ENCODE data around the gene CNIH4. TPM values are rescaled to one million over a fixed set of nuclear protein-coding genes. Genes with fewer than 3 reads are reported as not detected.

The CNIH4 gene
- total and polyA plus RNA-seq, 4 donors: 11.9 to 40.2 (median 29.2) TPM

GRCh38 chr1:224393294-224393693 is 36.6 kb downstream of the CNIH4 start:
- Histone ChIP-seq H3K9me3 (ENCODE audit: control insufficient read depth in 4 of 4, low read length in 3 of 4) (no peaks in the 10 kb centered on the region), H3K4me3 (ENCODE audit: low read depth in 1 of 3, low read length in 3 of 3) (no peak overlapping the region), H3K27me3 (ENCODE audit: control insufficient read depth in 4 of 4, insufficient read depth in 4 of 4, low read length in 3 of 4) (no peaks in the 10 kb centered on the region), H3K4me1 (ENCODE audit: control insufficient read depth in 4 of 4, insufficient read depth in 4 of 4, low read length in 3 of 4) (peaks cover 0 to 6% (median 1%) of the 10 kb centered on the region in 4 donors), H3K9ac (ENCODE audit: low read depth in 1 of 2, low read length in 2 of 2) (no peak overlapping the region), H3K27ac (ENCODE audit: low read depth in 1 of 2, low read length in 2 of 2) (no peak overlapping the region), H3K36me3 (ENCODE audit: control insufficient read depth in 4 of 4, insufficient read depth in 3 of 4, low read depth in 1 of 4, low read length in 3 of 4) (peaks cover 5 to 77% (median 65%) of the 10 kb centered on the region in 4 donors)
- TF ChIP-seq FOXA1 (IDR thresholded peaks at IDR 0.05) (no peak), FOXA2 (IDR thresholded peaks at IDR 0.05) (no peak), RAD21 (IDR thresholded peaks at IDR 0.05) (no peak), MAX (IDR thresholded peaks at IDR 0.05) (no peak), HNF4A (conservative IDR thresholded peaks at IDR 0.05) (no peak), CTCF (IDR thresholded peaks at IDR 0.05; ENCODE audit: low read depth, low read length, missing input control) (no peak), ZBTB33 (IDR thresholded peaks at IDR 0.05) (no peak), EGR1 (IDR thresholded peaks at IDR 0.05; ENCODE audit: low read depth in 2 of 2) (no peak), NR2F2 (IDR thresholded peaks at IDR 0.05) (no peak), HNF4G (IDR thresholded peaks at IDR 0.05) (no peak), SP1 (IDR thresholded peaks at IDR 0.05) (no peak)
- no peak for DNase-seq (ENCODE audit: low spot score)
- 92% methylated on average over 3 of the region's 3 CpGs for WGBS

GRCh38 chr1:224399887-224400286 is 43.2 kb downstream of the CNIH4 start:
- DNase-seq (ENCODE audit: low spot score): no peak
- no peaks in the 10 kb centered on the region for H3K9me3 ChIP-seq (ENCODE audit: control insufficient read depth in 4 of 4, low read length in 3 of 4)
- 86% methylated on average over 1 of the region's 1 CpG for WGBS
- H3K27me3 ChIP-seq (ENCODE audit: control insufficient read depth in 4 of 4, insufficient read depth in 4 of 4, low read length in 3 of 4): no peaks in the 10 kb centered on the region
- no peak overlapping the region for H3K4me3 ChIP-seq (ENCODE audit: low read depth in 1 of 3, low read length in 3 of 3)
- peaks cover 5 to 89% (median 78%) of the 10 kb centered on the region in 4 donors for H3K36me3 ChIP-seq (ENCODE audit: control insufficient read depth in 4 of 4, insufficient read depth in 3 of 4, low read depth in 1 of 4, low read length in 3 of 4)
- TF ChIP-seq RXRA (IDR thresholded peaks at IDR 0.05) (no peak), TAF1 (conservative IDR thresholded peaks at IDR 0.05) (no peak)
- no peaks in the 10 kb centered on the region for H3K4me1 ChIP-seq (ENCODE audit: control insufficient read depth in 4 of 4, insufficient read depth in 4 of 4, low read length in 3 of 4)
- H3K27ac ChIP-seq (ENCODE audit: low read depth in 1 of 2, low read length in 2 of 2): no peak overlapping the region
- no peak overlapping the region for H3K9ac ChIP-seq (ENCODE audit: low read depth in 1 of 2, low read length in 2 of 2)

- WGBS: 90% methylated on average over 1 of the region's 1 CpG
- no peaks in the 10 kb centered on the region for H3K4me1 ChIP-seq (ENCODE audit: control insufficient read depth in 4 of 4, insufficient read depth in 4 of 4, low read length in 3 of 4)
- no peak overlapping the region for H3K27ac ChIP-seq (ENCODE audit: low read depth in 1 of 2, low read length in 2 of 2)
- no peak overlapping the region for H3K9ac ChIP-seq (ENCODE audit: low read depth in 1 of 2, low read length in 2 of 2)
- no peaks in the 10 kb centered on the region for H3K27me3 ChIP-seq (ENCODE audit: control insufficient read depth in 4 of 4, insufficient read depth in 4 of 4, low read length in 3 of 4)
- no peaks in the 10 kb centered on the region for H3K9me3 ChIP-seq (ENCODE audit: control insufficient read depth in 4 of 4, low read length in 3 of 4)
- no peak overlapping the region for H3K4me3 ChIP-seq (ENCODE audit: low read depth in 1 of 3, low read length in 3 of 3)
- peaks cover 6 to 81% (median 70%) of the 10 kb centered on the region in 4 donors for H3K36me3 ChIP-seq (ENCODE audit: control insufficient read depth in 4 of 4, insufficient read depth in 3 of 4, low read depth in 1 of 4, low read length in 3 of 4)
- no peak for DNase-seq (ENCODE audit: low spot score)
- TF ChIP-seq MAX (IDR thresholded peaks at IDR 0.05) (no peak), EGR1 (IDR thresholded peaks at IDR 0.05; ENCODE audit: low read depth in 2 of 2) (no peak), ZBTB33 (IDR thresholded peaks at IDR 0.05) (no peak), CTCF (IDR thresholded peaks at IDR 0.05; ENCODE audit: low read depth, low read length, missing input control) (no peak), RXRA (IDR thresholded peaks at IDR 0.05) (no peak), SP1 (IDR thresholded peaks at IDR 0.05) (no peak), NR2F2 (IDR thresholded peaks at IDR 0.05) (no peak)
These were observed 45.9 kb downstream of the CNIH4 start for GRCh38 chr1:224402472-224403036.
